SK-N-SH (cell line): ENCODE measurements around the gene LPCAT1. TPM values are rescaled to one million over a fixed set of nuclear protein-coding genes. Genes with fewer than 3 reads are reported as not detected.
A peak's percentile ranks its signal among the peaks of the same experiment; 100 is the strongest.

Experiments used
- CTCF ChIA-PET: fragments of 300-600, 350-600 bp; formaldehyde crosslinking; extraction: SDS; loops from one replicate; lab custom pipeline; 2021; lab: Yijun Ruan, JAX
- POLR2A ChIA-PET: fragments of 350-600 bp; sonication (Branson Sonifier 250); formaldehyde crosslinking; extraction: SDS; loops from one replicate; lab custom pipeline; 2020; ENCODE audit warnings: antibody characterized with exemption, inconsistent platforms; lab: Yijun Ruan, JAX
- DNase-seq: peaks from one replicate; pipeline ENCODE4 v3.0.0; 2012
- H2AFZ ChIP-seq: fragments of 200-600 bp; sonication (generic); 2 replicates; pipeline ENCODE4 v1.8.1; 2016; ENCODE audit warnings: antibody characterized with exemption, mild to moderate bottlenecking, low read depth
- H3F3A ChIP-seq: fragments of 200-600 bp; sonication (generic); replicated peaks from 2 replicates; pipeline ENCODE3; 2016; ENCODE audit warnings: antibody characterized with exemption, mild to moderate bottlenecking; ENCODE audit not compliant: insufficient read depth
- H3K27ac ChIP-seq, 2 experiments: fragments of 200-500 bp in 1 of 2; fragments of 200-600 bp in 1 of 2; sonication (Bioruptor generic) in 1 of 2; sonication (generic), shearing (Covaris generic) in 1 of 2; 2 replicates each; pipeline versions ENCODE4 v1.5.1 to v1.6.1; 2014 to 2016; ENCODE audit warnings: low read depth in 2 of 2, inconsistent platforms in 1 of 2, low read length in 1 of 2, mild to moderate bottlenecking in 1 of 2, mixed read lengths in 1 of 2
- H3K27me3 ChIP-seq: fragments of 200-600 bp; sonication (generic), shearing (Covaris generic); 2 replicates; pipeline ENCODE4 v1.6.1; 2016; ENCODE audit warnings: mixed run types; ENCODE audit not compliant: insufficient read depth
- H3K36me3 ChIP-seq, 2 experiments: fragments of 200-500 bp in 1 of 2; fragments of 200-600 bp in 1 of 2; sonication (Bioruptor generic) in 1 of 2; sonication (generic) in 1 of 2; replicated peaks in 1 of 2; 2 replicates each; pipeline versions ENCODE3 to v1.5.1; 2014 to 2016; ENCODE audit warnings: low read length in 1 of 2, mild to moderate bottlenecking in 1 of 2; ENCODE audit not compliant: insufficient read depth in 2 of 2, control insufficient read depth in 1 of 2
- H3K4me1 ChIP-seq, 2 experiments: fragments of 200-500 bp in 1 of 2; fragments of 200-600 bp in 1 of 2; sonication (Bioruptor generic) in 1 of 2; sonication (generic), shearing (Covaris generic) in 1 of 2; 2 replicates each; pipeline versions ENCODE4 v1.5.1 to v1.6.1; 2014 to 2016; ENCODE audit warnings: low read depth in 1 of 2, low read length in 1 of 2, mixed run types in 1 of 2; ENCODE audit not compliant: insufficient read depth in 2 of 2, control insufficient read depth in 1 of 2
- H3K4me2 ChIP-seq: fragments of 200-600 bp; sonication (generic), shearing (Covaris generic); 2 replicates; pipeline ENCODE4 v1.6.1; 2017; ENCODE audit warnings: mixed run types
- H3K4me3 ChIP-seq, 2 experiments: fragments of 200-500 bp in 1 of 2; fragments of 200-600 bp in 1 of 2; sonication (Bioruptor generic) in 1 of 2; sonication (generic), shearing (Covaris generic) in 1 of 2; 2 replicates each; pipeline versions ENCODE4 v1.5.1 to v1.8.1; 2014 to 2016; ENCODE audit warnings: low read depth in 2 of 2, inconsistent platforms in 1 of 2, low read length in 1 of 2, mild to moderate bottlenecking in 1 of 2, mixed read lengths in 1 of 2, moderate library complexity in 1 of 2
- H3K79me2 ChIP-seq: fragments of 200-600 bp; sonication (generic); 2 replicates; pipeline ENCODE4 v1.8.1; 2017; ENCODE audit warnings: mild to moderate bottlenecking; ENCODE audit not compliant: insufficient read depth
- H3K9ac ChIP-seq: fragments of 200-600 bp; sonication (generic); 2 replicates; pipeline ENCODE4 v1.6.1; 2017; ENCODE audit warnings: mixed run types
- H3K9me2 ChIP-seq: fragments of 200-600 bp; sonication (generic); 2 replicates; pipeline ENCODE4 v1.6.1; 2017; ENCODE audit warnings: mixed run types
- H3K9me3 ChIP-seq: fragments of 200-600 bp; sonication (generic); 2 replicates; pipeline ENCODE4 v1.6.1; 2017; ENCODE audit warnings: mixed run types, mild to moderate bottlenecking, moderate library complexity
- H4K20me1 ChIP-seq: fragments of 200-600 bp; sonication (generic); 2 replicates; pipeline ENCODE4 v1.6.1; 2017; ENCODE audit warnings: mild to moderate bottlenecking, mixed run types; ENCODE audit not compliant: insufficient read depth
- CTCF ChIP-seq: fragments of 200-600 bp; sonication (generic); IDR thresholded peaks from 2 replicates; pipeline ENCODE4 v1.6.1; 2017; ENCODE audit warnings: antibody characterized with exemption, mild to moderate bottlenecking, moderate library complexity
- ELF1 ChIP-seq: IDR thresholded peaks from 2 replicates; pipeline ENCODE4 v1.4.0; 2012
- JUND ChIP-seq: IDR thresholded peaks from 2 replicates; pipeline ENCODE4 v1.4.0; 2012
- MXI1 ChIP-seq: IDR thresholded peaks from 2 replicates; pipeline ENCODE4 v1.6.1; 2012; ENCODE audit warnings: mild to moderate bottlenecking, low read depth, low read length, improper control_type of control experiment
- PBX3 ChIP-seq: IDR thresholded peaks from 2 replicates; pipeline ENCODE4; 2012
- POLR2AphosphoS5 ChIP-seq: IDR thresholded peaks from 2 replicates; pipeline ENCODE4 v1.6.1; 2012; ENCODE audit warnings: low read depth, low read length
- RCOR1 ChIP-seq: fragments of 150-350 bp; IDR thresholded peaks from 2 replicates; pipeline ENCODE4 v1.6.1; 2017; ENCODE audit warnings: antibody characterized with exemption, low read length
- REST ChIP-seq: IDR thresholded peaks from 2 replicates; pipeline ENCODE4 v1.6.1; 2012; ENCODE audit warnings: mild to moderate bottlenecking, low read depth, low read length, moderate library complexity
- SIN3A ChIP-seq: IDR thresholded peaks from 2 replicates; pipeline ENCODE4 v1.6.1; 2012; ENCODE audit warnings: low read depth, mild to moderate bottlenecking, low read length, moderate library complexity, borderline replicate concordance
- SMC3 ChIP-seq: IDR thresholded peaks from 2 replicates; pipeline ENCODE4 v1.6.1; 2012; ENCODE audit warnings: low read depth, low read length, improper control_type of control experiment
- TEAD4 ChIP-seq: IDR thresholded peaks from 2 replicates; pipeline ENCODE4 v1.4.0; 2012; ENCODE audit warnings: mild to moderate bottlenecking, borderline replicate concordance; ENCODE audit not compliant: insufficient read depth
- USF2 ChIP-seq: fragments of 150-350 bp; IDR thresholded peaks from 2 replicates; pipeline ENCODE4 v1.6.1; 2017; ENCODE audit warnings: antibody characterized with exemption, low read length, low read depth, borderline replicate concordance
- ZBTB33 ChIP-seq: IDR thresholded peaks from 2 replicates; pipeline ENCODE4 v1.4.0; 2012; ENCODE audit warnings: low read depth, borderline replicate concordance
- WGBS: methylation state at CpG from one replicate; pipeline ENCODE4 v1.1.6; 2017; ENCODE audit warnings: low lambda C conversion rate; 5-methylcytosine and 5-hydroxymethylcytosine counted together
- polyA plus RNA-seq, 3 experiments: library from polyadenylated mRNA; depleted of rRNA; stranded (reverse); fragments of >200 nt; gene quantifications; 2 replicates each; pipeline ENCODE4 v1.2.3, GENCODE V29; 2012

Gene LPCAT1
- polyA plus RNA-seq, 1 of the 3 experiments (the other 2 are of a cell fraction) = 42.3 TPM

- no peak overlapping the region for H2AFZ ChIP-seq
- H4K20me1 ChIP-seq = no peaks in the 10 kb centered on the region
- no peak overlapping the region for H3K4me3 ChIP-seq
- H3K79me2 ChIP-seq = no peaks in the 10 kb centered on the region
- 27% methylated on average over 16 of the region's 25 CpGs for WGBS
- ChIA-PET CTCF (interaction anchor here (0.8 to 1.5 kb wide), 3 partner anchors 10 to 156 kb away, joined by 3 read pairs; no protein-coding TSS in a partner anchor), POLR2A (interaction anchor here (1.0 kb wide), 1 partner anchor 9 kb away, joined by 4 read pairs; no protein-coding TSS in a partner anchor)
- no peak overlapping the region for H3K27ac ChIP-seq
- peaks cover 37% of the 10 kb centered on the region for H3K27me3 ChIP-seq
- no peak overlapping the region for H3K4me2 ChIP-seq
- no peaks in the 10 kb centered on the region for H3K4me1 ChIP-seq
- H3K9ac ChIP-seq = no peak overlapping the region
- peak; percentile 12 for DNase-seq
- no peaks in the 10 kb centered on the region for H3K9me3 ChIP-seq
- no peaks in the 10 kb centered on the region for H3F3A ChIP-seq
- H3K9me2 ChIP-seq = no peaks in the 10 kb centered on the region
- no peak for TF ChIP-seq ELF1
- no peak for TF ChIP-seq MXI1
- TF ChIP-seq JUND = no peak
- no peak for TF ChIP-seq SMC3
- no peak for TF ChIP-seq RCOR1
- no peak for TF ChIP-seq PBX3
- TF ChIP-seq ZBTB33 = no peak
- no peak for TF ChIP-seq REST
- TF ChIP-seq TEAD4 = no peak
- no peak for TF ChIP-seq SIN3A
- TF ChIP-seq CTCF = no peak
- TF ChIP-seq USF2 = no peak
- TF ChIP-seq POLR2AphosphoS5 = no peak
- H3K36me3 ChIP-seq = no peaks in the 10 kb centered on the region
These were observed 85.7 kb downstream of the LPCAT1 start for GRCh38 chr5:1437876-1438559.
